ENCODE data around the gene RASEF.

GRCh38 chr9:82998409-82998808 is 64.5 kb downstream of the RASEF start:
- TF ChIP-seq CTCF (conservative IDR thresholded peaks at IDR 0.05; ENCODE audit: low read depth, low read length) (no peak), EZH2phosphoT487 (IDR thresholded peaks at IDR 0.05; ENCODE audit: borderline replicate concordance, low read length) (no peak), EZH2 (IDR thresholded peaks at IDR 0.05; ENCODE audit: low read length, unreplicated experiment) (no peak)
